Stomach (tissue), 9 donors: Measurements from ENCODE around the gene UHMK1. TPM values are rescaled to one million over a fixed set of nuclear protein-coding genes. Genes with fewer than 3 reads are reported as not detected.
A peak's percentile ranks its signal among the peaks of the same experiment; 100 is the strongest.

Source experiments
- DNase-seq, 2 donors: peaks; one replicate each; pipeline versions ENCODE4 v3.0.0 to v3.0.0-alpha.2; 2013 to 2019
- H3K27ac ChIP-seq, 5 donors: fragments of 200-600 bp in 4 of 5; sonication (generic) in 4 of 5; one replicate each; pipeline ENCODE4 v1.5.1; 2013 to 2019; ENCODE audit warnings: mild to moderate bottlenecking in 1 of 5, moderate library complexity in 1 of 5
- H3K27me3 ChIP-seq, 3 donors: fragments of 200-600 bp; sonication (generic); one replicate each; pipeline ENCODE4 v1.5.1; 2017 to 2019; ENCODE audit warnings: mixed run types in 1 of 3
- H3K36me3 ChIP-seq, 4 donors: fragments of 200-600 bp; sonication (generic); 1 replicate in 3 of 4; 2 replicates in 1 of 4; pipeline ENCODE4 v1.5.1; 2016 to 2019
- H3K4me1 ChIP-seq, 4 donors: fragments of 200-600 bp; sonication (generic); one replicate each; pipeline ENCODE4 v1.5.1; 2016 to 2019
- H3K4me3 ChIP-seq, 4 donors: fragments of 200-600 bp; sonication (generic) in 3 of 4; one replicate each; pipeline ENCODE4 v1.5.1; 2016 to 2019; ENCODE audit warnings: mild to moderate bottlenecking in 1 of 4
- H3K9me3 ChIP-seq, 4 donors: fragments of 200-600 bp; sonication (generic); one replicate each; pipeline ENCODE4 v1.5.1; 2016 to 2019
- EP300 ChIP-seq: sonication (generic); formaldehyde crosslinking; IDR thresholded peaks from one replicate; pipeline ENCODE4 v1.6.1; 2017; ENCODE audit warnings: antibody characterized with exemption
- POLR2A ChIP-seq, 4 donors: fragments of 450-650 bp; IDR thresholded peaks; one replicate each; pipeline ENCODE4 v1.6.1; 2016; ENCODE audit warnings: antibody characterized with exemption in 4 of 4, control low read depth in 2 of 4, mild to moderate bottlenecking in 1 of 4, moderate library complexity in 1 of 4
- POLR2AphosphoS5 ChIP-seq, 3 donors: sonication (generic); formaldehyde crosslinking; IDR thresholded peaks; one replicate each; pipeline ENCODE4 v1.6.1; 2016; ENCODE audit warnings: antibody characterized with exemption in 3 of 3
- WGBS, 5 donors: extraction: QIAGEN DNeasy Blood & Tissue Kit in 3 of 5; methylation state at CpG; one replicate each; pipeline versions ENCODE4 v1.1.5 to v1.1.7; 2013 to 2018; 5-methylcytosine and 5-hydroxymethylcytosine counted together
- intact Hi-C: fragments of 100-400 bp; cut with DNase I; formaldehyde crosslinking; loops from one replicate; pipeline ENCODE4 v1.15.1; 2023; ENCODE audit warnings: low total_unique reads
- polyA plus RNA-seq, 3 donors: library from polyadenylated mRNA; stranded (reverse); fragments of 200-250 nt; gene quantifications; one replicate each; pipeline ENCODE4 v1.2.3, GENCODE V29; 2013
- total RNA-seq, 5 donors: library from RNA; depleted of rRNA; stranded (reverse); fragments of >200 nt; gene quantifications; one replicate each; pipeline versions ENCODE4 v1.1.0 to v1.2.3, GENCODE V29; 2014 to 2016
- TF ChIP-seq, protein P1 (sequence below), 7 experiments: fragments of 450-650 bp in 4 of 7; fragments of 200-600 bp in 3 of 7; sonication (generic) in 3 of 7; IDR thresholded peaks; one replicate each; pipeline ENCODE4 v1.5.1; 2016 to 2019; ENCODE audit warnings: antibody characterized with exemption in 7 of 7, control low read depth in 2 of 7, mild to moderate bottlenecking in 1 of 7
- donor health status: healthy with polysubstance abuse.
- donor health status: Bipolar disorder and iron deficiency.
- donor health status: healthy.

Gene UHMK1
- total and polyA plus RNA-seq, 8 donors: 2.9 to 80.6 (median 19.8) TPM

DNA sequence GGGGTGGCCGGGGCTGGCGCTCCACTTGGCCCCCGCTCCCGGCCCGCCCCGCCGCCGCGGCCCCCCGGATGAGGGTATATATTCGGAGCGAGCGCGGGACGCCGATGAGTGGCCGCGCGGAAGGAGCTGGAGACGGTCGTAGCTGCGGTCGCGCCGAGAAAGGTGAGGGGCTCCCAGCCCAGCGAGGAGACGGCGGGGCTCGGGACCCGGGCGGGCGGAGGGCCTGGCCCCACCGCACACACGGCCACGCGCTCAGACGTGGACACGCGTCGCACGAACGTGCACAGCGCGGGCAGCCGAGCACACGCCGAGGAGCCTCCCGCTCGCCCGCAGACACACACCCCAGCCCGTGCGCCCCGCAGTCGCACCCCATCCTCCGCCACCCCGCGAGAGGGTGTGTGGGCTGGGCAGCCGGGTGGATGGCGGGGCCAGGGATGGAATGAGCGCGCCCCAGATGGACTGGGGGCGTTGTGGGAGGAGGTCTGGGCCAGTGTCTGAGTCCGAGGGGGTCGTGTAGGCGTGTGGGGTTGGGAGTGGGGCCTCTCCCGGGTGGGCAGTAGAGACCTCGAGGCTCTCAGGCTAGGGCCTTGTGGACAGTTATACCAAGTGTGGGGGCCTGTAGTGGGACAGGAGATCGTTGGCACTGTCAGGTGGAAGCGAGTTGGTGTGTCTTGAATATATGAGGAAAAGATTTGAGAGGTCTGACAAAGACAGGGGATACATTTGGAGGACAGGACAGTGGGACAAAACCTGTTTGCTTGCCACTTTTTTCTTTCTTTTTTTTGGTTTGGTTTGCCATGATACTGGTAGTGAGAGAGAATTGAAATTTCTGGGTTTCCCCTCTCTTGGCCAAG, 64.2 kb downstream of the UHMK1 start, which contains the start of gene UAP1:
UAP1 (plus strand) TSS at position 107 of the 854 bp plus-strand sequence. CDS start 4,347 bp downstream, outside the sequence.
- no peaks in the 10 kb centered on the region for H3K9me3 ChIP-seq
- peak; percentile 1 to 99 (median 97) for TF ChIP-seq POLR2AphosphoS5 (IDR thresholded peaks at IDR 0.05)
- peak in 2 of 4 donors; percentile 54 to 94 for TF ChIP-seq POLR2A (IDR thresholded peaks at IDR 0.05)
- no peak for TF ChIP-seq EP300
- TF ChIP-seq, protein P1, sequence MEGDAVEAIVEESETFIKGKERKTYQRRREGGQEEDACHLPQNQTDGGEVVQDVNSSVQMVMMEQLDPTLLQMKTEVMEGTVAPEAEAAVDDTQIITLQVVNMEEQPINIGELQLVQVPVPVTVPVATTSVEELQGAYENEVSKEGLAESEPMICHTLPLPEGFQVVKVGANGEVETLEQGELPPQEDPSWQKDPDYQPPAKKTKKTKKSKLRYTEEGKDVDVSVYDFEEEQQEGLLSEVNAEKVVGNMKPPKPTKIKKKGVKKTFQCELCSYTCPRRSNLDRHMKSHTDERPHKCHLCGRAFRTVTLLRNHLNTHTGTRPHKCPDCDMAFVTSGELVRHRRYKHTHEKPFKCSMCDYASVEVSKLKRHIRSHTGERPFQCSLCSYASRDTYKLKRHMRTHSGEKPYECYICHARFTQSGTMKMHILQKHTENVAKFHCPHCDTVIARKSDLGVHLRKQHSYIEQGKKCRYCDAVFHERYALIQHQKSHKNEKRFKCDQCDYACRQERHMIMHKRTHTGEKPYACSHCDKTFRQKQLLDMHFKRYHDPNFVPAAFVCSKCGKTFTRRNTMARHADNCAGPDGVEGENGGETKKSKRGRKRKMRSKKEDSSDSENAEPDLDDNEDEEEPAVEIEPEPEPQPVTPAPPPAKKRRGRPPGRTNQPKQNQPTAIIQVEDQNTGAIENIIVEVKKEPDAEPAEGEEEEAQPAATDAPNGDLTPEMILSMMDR (IDR thresholded peaks at IDR 0.05): no peak
- peaks cover 23 to 61% (median 48%) of the 10 kb centered on the region in 4 donors for H3K4me1 ChIP-seq
- H3K27me3 ChIP-seq: no peaks in the 10 kb centered on the region
- peak within 1 kb of the TSS; percentile 77 to 97 (median 88) for H3K4me3 ChIP-seq
- 0 to 1% (median 1%) methylated on average over 9 to 69 of the region's 69 CpGs for WGBS, 5 donors
- peak within 1 kb of the TSS; percentile 95 to 100 (median 96) for H3K27ac ChIP-seq
- no peak for DNase-seq
- intact Hi-C loops: no loop called here
- H3K36me3 ChIP-seq: peaks cover 5 to 13% (median 11%) of the 10 kb centered on the region in 4 donors

DNA sequence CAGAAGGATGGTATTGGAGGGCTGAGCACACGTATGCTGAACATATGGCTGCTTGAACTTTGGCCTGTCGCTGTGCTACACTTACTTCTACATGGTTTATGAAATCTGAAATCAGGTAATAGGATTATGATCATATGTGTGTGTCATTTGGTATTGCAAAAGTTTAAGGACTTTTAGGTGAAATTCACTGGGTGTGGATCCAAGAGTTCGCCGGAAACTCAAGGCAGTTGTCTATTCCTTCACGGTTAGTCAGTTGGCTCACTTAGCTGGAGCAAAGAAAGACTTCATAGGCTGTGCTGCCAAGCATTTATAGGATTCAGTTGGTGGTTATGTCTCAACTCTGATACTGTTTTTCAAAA, 64.8 kb downstream of the UHMK1 start:
- Histone ChIP-seq H3K4me3 (peak overlapping the region; percentile 77 to 97 (median 88)), H3K36me3 (peaks cover 5 to 18% (median 16%) of the 10 kb centered on the region in 4 donors), H3K27ac (peak overlapping the region; percentile 95 to 100 (median 96)), H3K9me3 (no peaks in the 10 kb centered on the region), H3K4me1 (peaks cover 23 to 66% (median 51%) of the 10 kb centered on the region in 4 donors), H3K27me3 (no peaks in the 10 kb centered on the region)
- WGBS, 5 donors: 19 to 33% (median 24%) methylated on average over 5 of the region's 5 CpGs
- peak in 1 of 2 donors; percentile 66 for DNase-seq
- intact Hi-C loops: no loop called here
- TF ChIP-seq POLR2A (IDR thresholded peaks at IDR 0.05) (no peak), POLR2AphosphoS5 (IDR thresholded peaks at IDR 0.05) (peak in 2 of 3 donors; percentile 12 to 33)

DNA sequence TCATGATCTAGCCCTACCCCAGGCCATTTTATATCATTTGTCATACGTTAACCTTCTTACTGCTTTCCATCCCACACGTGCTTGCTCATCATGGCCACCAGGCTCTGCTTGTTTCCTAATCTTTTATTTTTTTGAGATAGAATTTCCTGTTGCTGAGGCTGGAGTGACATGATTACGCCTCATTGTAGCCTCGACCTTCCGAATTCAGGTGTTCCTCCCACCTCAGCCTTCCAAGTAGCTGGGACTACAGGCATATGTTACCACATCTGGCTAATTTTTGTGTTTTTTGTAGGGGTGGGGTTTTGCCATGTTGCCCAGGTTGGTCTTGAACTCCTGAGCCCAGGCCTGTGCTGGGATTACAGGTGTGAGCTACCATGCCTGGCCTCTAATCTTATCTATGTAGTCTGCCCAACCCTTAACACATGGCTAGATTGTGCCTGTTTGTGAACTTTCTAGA, 67.2 kb downstream of the UHMK1 start:
- no peaks in the 10 kb centered on the region for H3K27me3 ChIP-seq
- H3K4me3 ChIP-seq: peak overlapping the region in 2 of 4 donors; percentile 83 to 92
- no peaks in the 10 kb centered on the region for H3K9me3 ChIP-seq
- 73 to 78% (median 74%) methylated on average over 5 of the region's 5 CpGs for WGBS, 5 donors
- intact Hi-C loops: no loop called here
- no peak for DNase-seq
- peaks cover 30 to 88% (median 70%) of the 10 kb centered on the region in 4 donors for H3K4me1 ChIP-seq
- TF ChIP-seq POLR2A (IDR thresholded peaks at IDR 0.05): no peak
- TF ChIP-seq, protein P1 (IDR thresholded peaks at IDR 0.05): no peak
- no peak for TF ChIP-seq EP300
- no peak for TF ChIP-seq POLR2AphosphoS5 (IDR thresholded peaks at IDR 0.05)
- peaks cover 5 to 29% (median 21%) of the 10 kb centered on the region in 4 donors for H3K36me3 ChIP-seq
- peak overlapping the region in 3 of 5 donors; percentile 37 to 53 (median 37) for H3K27ac ChIP-seq

DNA sequence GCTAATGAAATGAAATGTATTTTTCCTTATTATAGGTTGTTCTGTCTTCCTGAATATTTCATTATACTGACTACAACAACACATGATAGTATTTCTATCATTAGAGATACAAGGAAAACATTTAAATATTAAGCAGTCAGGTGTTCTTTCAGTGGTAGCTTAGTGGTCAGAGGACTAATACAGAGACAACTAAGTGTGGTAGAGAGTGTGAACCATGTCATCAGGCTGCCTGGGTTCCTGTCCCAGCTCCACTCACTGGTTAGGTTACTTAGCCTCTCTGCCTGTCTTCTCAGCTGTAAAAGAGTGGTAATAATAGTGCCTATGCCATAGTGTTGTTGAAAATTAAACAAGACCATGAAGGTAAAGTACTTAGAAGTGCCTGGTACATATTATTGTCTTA, 67.8 kb downstream of the UHMK1 start:
- TF ChIP-seq POLR2A (IDR thresholded peaks at IDR 0.05) (no peak), EP300 (no peak), POLR2AphosphoS5 (IDR thresholded peaks at IDR 0.05) (no peak)
- TF ChIP-seq, protein P1 (IDR thresholded peaks at IDR 0.05): no peak
- Histone ChIP-seq H3K4me1 (peaks cover 24 to 85% (median 70%) of the 10 kb centered on the region in 4 donors), H3K36me3 (peaks cover 5 to 29% (median 21%) of the 10 kb centered on the region in 4 donors), H3K27me3 (no peaks in the 10 kb centered on the region), H3K9me3 (no peaks in the 10 kb centered on the region), H3K27ac (peak overlapping the region in 2 of 5 donors; percentile 37 to 53), H3K4me3 (no peak overlapping the region)
- intact Hi-C loops: no loop called here
- no peak for DNase-seq
